Tibial nerve (tissue), 4 donors: ENCODE results near the gene SNRPB. TPM values are rescaled to one million over a fixed set of nuclear protein-coding genes. Genes with fewer than 3 reads are reported as not detected.

Experiments used
- DNase-seq, 2 donors: peaks; one replicate each; pipeline ENCODE4 v3.0.0-alpha.2; 2019; ENCODE audit warnings: low spot score in 2 of 2
- H3K27ac ChIP-seq, 4 donors: fragments of 200-600 bp; sonication (generic) in 3 of 4; one replicate each; pipeline ENCODE4 v1.5.1; 2017 to 2019; ENCODE audit warnings: mild to moderate bottlenecking in 1 of 4
- H3K27me3 ChIP-seq, 2 donors: fragments of 200-600 bp; sonication (generic) in 1 of 2; one replicate each; pipeline versions ENCODE4 v1.5.1 to v1.6.0; 2017 to 2019
- H3K36me3 ChIP-seq, 3 donors: fragments of 200-600 bp; sonication (generic); one replicate each; pipeline ENCODE4 v1.5.1; 2018 to 2019
- H3K4me1 ChIP-seq, 4 donors: fragments of 200-600 bp; sonication (generic) in 3 of 4; one replicate each; pipeline ENCODE4 v1.5.1; 2017 to 2019
- H3K4me3 ChIP-seq, 4 donors: fragments of 200-600 bp; sonication (generic) in 3 of 4; one replicate each; pipeline ENCODE4 v1.5.1; 2017 to 2019; ENCODE audit warnings: mild to moderate bottlenecking in 1 of 4, moderate library complexity in 1 of 4
- H3K9me3 ChIP-seq, 4 donors: fragments of 200-600 bp; sonication (generic) in 3 of 4; one replicate each; pipeline ENCODE4 v1.5.1; 2017 to 2019
- CTCF ChIP-seq, 5 experiments: fragments of 200-600 bp in 3 of 5; fragments of 450-650 bp in 2 of 5; sonication (generic) in 3 of 5; IDR thresholded peaks; one replicate each; pipeline ENCODE4 v1.5.1; 2016 to 2019; ENCODE audit warnings: antibody characterized with exemption in 5 of 5, mild to moderate bottlenecking in 3 of 5, moderate library complexity in 2 of 5
- EP300 ChIP-seq, 2 donors: sonication (generic); formaldehyde crosslinking; IDR thresholded peaks; one replicate each; pipeline ENCODE4 v1.6.1; 2017; ENCODE audit warnings: antibody characterized with exemption in 2 of 2, mild to moderate bottlenecking in 1 of 2
- POLR2A ChIP-seq, 2 donors: fragments of 450-650 bp; IDR thresholded peaks; one replicate each; pipeline ENCODE4 v1.6.1; 2017; ENCODE audit warnings: antibody characterized with exemption in 2 of 2, mild to moderate bottlenecking in 2 of 2, moderate library complexity in 2 of 2
- WGBS, 2 donors: methylation state at CpG; one replicate each; pipeline ENCODE4 v1.1.5; 2018; 5-methylcytosine and 5-hydroxymethylcytosine counted together
- total RNA-seq, 4 donors: library from RNA; depleted of rRNA; stranded (reverse); fragments of >200 nt; gene quantifications; one replicate each; pipeline ENCODE4 v1.1.0, GENCODE V29; 2016

Gene SNRPB
- total RNA-seq, 4 donors from 2014 or later = 129 to 198 (median 134) TPM

DNA sequence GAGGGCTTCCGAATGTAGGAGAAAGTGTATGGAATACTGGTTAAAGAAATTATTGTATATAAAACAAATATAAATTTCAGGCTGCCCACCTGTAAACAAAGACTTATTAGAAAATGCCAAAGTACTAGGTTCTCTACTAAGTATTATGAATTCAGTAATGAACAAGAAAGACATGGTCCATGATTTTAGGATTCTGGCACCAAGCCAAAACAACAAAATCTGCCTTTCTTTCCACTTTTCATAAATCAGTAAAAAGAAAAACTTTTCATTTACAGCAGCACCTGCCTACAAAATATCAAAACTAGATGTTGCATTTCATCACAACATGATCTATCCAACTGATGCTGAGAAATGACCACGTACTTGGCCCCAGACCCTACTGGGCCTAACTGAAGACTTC, 14.5 kb upstream of the SNRPB start:
- Histone ChIP-seq H3K4me3 (no peak overlapping the region), H3K27me3 (no peaks in the 10 kb centered on the region), H3K9me3 (no peaks in the 10 kb centered on the region), H3K36me3 (peaks cover 0 to 98% (median 0%) of the 10 kb centered on the region in 3 donors), H3K4me1 (no peaks in the 10 kb centered on the region), H3K27ac (no peak overlapping the region)
- DNase-seq = no peak
- 91 to 95% methylated on average over 2 of the region's 2 CpGs for WGBS, 2 donors
- TF ChIP-seq CTCF (IDR thresholded peaks at IDR 0.05) = no peak

DNA sequence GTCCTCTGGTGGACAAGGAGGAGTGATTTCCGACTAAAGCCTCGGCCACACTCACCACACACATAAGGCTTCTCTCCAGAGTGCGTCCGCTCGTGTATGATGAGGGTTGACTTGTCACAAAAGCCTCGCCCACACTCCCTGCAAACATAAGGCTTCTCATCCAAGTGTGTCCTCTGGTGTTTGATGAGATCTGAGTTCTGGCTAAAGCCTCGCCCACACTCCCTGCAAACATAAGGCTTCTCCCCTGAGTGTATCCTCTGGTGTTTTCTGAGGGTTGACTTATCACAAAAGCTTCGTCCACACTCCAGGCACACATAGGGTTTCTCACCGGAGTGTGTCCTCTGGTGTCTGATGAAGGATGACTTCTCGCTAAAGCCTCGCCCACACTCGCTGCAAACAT, 12.9 kb upstream of the SNRPB start:
- peaks cover 0 to 87% (median 0%) of the 10 kb centered on the region in 3 donors for H3K36me3 ChIP-seq
- no peak overlapping the region for H3K4me3 ChIP-seq
- no peaks in the 10 kb centered on the region for H3K9me3 ChIP-seq
- 93% methylated on average over 12 of the region's 12 CpGs for WGBS, 2 donors
- no peak for TF ChIP-seq CTCF (IDR thresholded peaks at IDR 0.05)
- TF ChIP-seq EP300 (IDR thresholded peaks at IDR 0.05) = no peak
- no peak for TF ChIP-seq POLR2A (IDR thresholded peaks at IDR 0.05)
- H3K4me1 ChIP-seq = no peaks in the 10 kb centered on the region
- H3K27ac ChIP-seq = no peak overlapping the region
- no peak for DNase-seq
- no peaks in the 10 kb centered on the region for H3K27me3 ChIP-seq

DNA sequence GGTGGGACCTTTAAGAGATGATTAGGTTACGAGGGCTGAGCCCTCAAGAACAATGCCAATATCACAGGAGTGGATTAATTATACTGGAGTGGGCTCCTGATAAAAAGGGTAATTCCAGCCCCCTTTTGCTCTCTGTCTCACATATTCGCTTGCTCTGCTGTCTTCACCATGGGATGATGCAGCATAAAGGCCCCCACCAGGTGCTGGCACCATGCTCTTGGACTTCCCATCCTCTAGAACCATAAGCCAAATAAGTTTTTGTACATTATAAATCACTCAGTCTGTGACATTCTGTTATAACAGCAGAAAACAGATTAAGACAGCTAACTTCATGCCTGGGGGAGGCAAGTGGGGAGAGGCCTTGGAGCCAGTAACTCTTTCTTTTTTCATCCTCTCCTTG, 9.8 kb upstream of the SNRPB start:
- WGBS, 2 donors = 96 to 100% methylated on average over 2 of the region's 2 CpGs
- TF ChIP-seq CTCF (IDR thresholded peaks at IDR 0.05) (no peak), POLR2A (IDR thresholded peaks at IDR 0.05) (no peak), EP300 (IDR thresholded peaks at IDR 0.05) (no peak)

DNA sequence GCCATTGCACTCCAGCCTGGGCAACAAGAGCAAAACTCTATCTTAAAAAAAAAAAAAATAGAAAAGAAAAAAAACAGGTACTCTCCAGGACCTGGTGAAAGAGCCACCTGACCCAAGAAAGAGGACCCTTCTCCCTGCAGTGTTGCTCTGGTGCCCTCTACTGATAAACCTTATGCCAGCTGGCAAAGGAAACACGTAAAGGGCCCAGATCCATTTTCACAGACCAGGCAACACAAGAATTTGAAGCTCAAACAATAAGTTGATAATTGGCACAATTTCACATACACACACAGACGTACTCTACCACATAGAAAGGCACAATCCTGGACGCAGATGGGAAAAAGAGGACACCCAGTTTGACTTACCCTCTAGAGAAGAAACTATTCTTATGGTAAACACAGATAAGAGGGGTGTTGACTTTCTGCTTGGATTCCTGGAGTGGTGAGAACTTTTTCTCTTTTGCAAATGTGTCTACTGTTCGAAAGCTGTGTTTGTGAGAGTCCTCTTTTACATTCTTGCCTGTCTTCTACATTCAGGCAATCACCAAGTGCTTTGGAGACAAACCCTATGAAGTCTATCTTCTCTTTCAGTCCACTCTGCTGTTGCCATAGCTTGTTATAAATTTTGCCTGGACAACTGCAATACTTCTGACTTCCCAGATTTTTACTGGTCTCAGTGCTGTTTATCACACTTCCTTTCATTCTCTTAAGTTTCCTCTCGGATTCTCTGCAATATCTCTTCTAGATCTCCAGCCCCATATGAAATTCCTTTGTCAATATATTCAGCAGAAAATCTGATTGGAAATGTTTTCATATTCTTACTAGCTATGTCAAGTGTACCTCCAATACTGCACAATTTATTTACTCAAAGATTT, 6.4 kb upstream of the SNRPB start:
- Histone ChIP-seq H3K27ac (no peak overlapping the region), H3K4me1 (no peaks in the 10 kb centered on the region), H3K27me3 (no peaks in the 10 kb centered on the region), H3K36me3 (peaks cover 0 to 43% (median 0%) of the 10 kb centered on the region in 3 donors), H3K9me3 (no peaks in the 10 kb centered on the region), H3K4me3 (no peak overlapping the region)
- WGBS, 2 donors = 89 to 95% methylated on average over 5 of the region's 5 CpGs
- TF ChIP-seq POLR2A (IDR thresholded peaks at IDR 0.05) = no peak
- no peak for TF ChIP-seq EP300 (IDR thresholded peaks at IDR 0.05)
- TF ChIP-seq CTCF (IDR thresholded peaks at IDR 0.05) = no peak
- DNase-seq = no peak

More for the DNA sequence above, 9.8 kb upstream of the SNRPB start:
- Histone ChIP-seq H3K9me3 (no peaks in the 10 kb centered on the region), H3K27ac (no peak overlapping the region), H3K4me1 (no peaks in the 10 kb centered on the region), H3K4me3 (no peak overlapping the region), H3K27me3 (no peaks in the 10 kb centered on the region), H3K36me3 (peaks cover 0 to 76% (median 0%) of the 10 kb centered on the region in 3 donors)
- DNase-seq = no peak
